ENCODE measurements around the gene CAPN1. TPM values are rescaled to one million over a fixed set of nuclear protein-coding genes. Genes with fewer than 3 reads are reported as not detected.

Gene CAPN1
- total and polyA plus RNA-seq, 9 of the 15 experiments (the other 6 are each of a cell fraction or from before 2014, with no cell fraction given): 3.5 to 199 (median 61.6) TPM

GRCh38 chr11:65181569-65182257 is at the start of gene CAPN1 (continued):
- TF ChIP-seq, protein P1, sequence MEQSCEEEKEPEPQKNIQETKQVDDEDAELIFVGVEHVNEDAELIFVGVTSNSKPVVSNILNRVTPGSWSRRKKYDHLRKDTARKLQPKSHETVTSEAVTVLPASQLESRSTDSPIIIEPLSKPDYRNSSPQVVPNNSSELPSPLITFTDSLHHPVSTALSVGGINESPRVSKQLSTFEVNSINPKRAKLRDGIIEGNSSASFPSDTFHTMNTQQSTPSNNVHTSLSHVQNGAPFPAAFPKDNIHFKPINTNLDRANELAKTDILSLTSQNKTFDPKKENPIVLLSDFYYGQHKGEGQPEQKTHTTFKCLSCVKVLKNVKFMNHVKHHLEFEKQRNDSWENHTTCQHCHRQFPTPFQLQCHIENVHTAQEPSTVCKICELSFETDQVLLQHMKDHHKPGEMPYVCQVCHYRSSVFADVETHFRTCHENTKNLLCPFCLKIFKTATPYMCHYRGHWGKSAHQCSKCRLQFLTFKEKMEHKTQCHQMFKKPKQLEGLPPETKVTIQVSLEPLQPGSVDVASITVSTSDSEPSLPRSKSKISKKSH (CRISPR knock-in tag; IDR thresholded peaks at IDR 0.05): no peak
- TF ChIP-seq POLR2B (IDR thresholded peaks at IDR 0.05; ENCODE audit: low read depth, partially characterized antibody) (no peak), SMAD4 (CRISPR knock-in tag; conservative IDR thresholded peaks at IDR 0.05) (0 out of 2 replicates have a peak, but pooled peaks have one; percentile 3), ESRRB (CRISPR knock-in tag; IDR thresholded peaks at IDR 0.05; ENCODE audit: borderline replicate concordance) (no peak), GATAD2B (IDR thresholded peaks at IDR 0.05; ENCODE audit: borderline replicate concordance) (no peak), BRCA1 (IDR thresholded peaks at IDR 0.05) (no peak), BRCA1 (CRISPR knock-in tag; IDR thresholded peaks at IDR 0.05) (no peak), MCM3 (IDR thresholded peaks at IDR 0.05) (no peak), RB1 (IDR thresholded peaks at IDR 0.05; ENCODE audit: low read depth) (peak; percentile 37; the same call in 1 of the 2 replicates), ATF7 (IDR thresholded peaks at IDR 0.05) (no peak), KDM4B (IDR thresholded peaks at IDR 0.05; ENCODE audit: borderline replicate concordance in 2 of 2, low read depth in 1 of 2) (no peak), HOXB6 (CRISPR knock-in tag; IDR thresholded peaks at IDR 0.05; ENCODE audit: borderline replicate concordance) (no peak), ZBTB8A (IDR thresholded peaks at IDR 0.05; ENCODE audit: partially characterized antibody) (no peak), HCFC1 (IDR thresholded peaks at IDR 0.05; ENCODE audit: low read depth, low read length) (no peak), MYBL2 (IDR thresholded peaks at IDR 0.05; ENCODE audit: low read depth) (no peak), MYBL2 (CRISPR knock-in tag; IDR thresholded peaks at IDR 0.05; ENCODE audit: borderline replicate concordance) (no peak), POLR2AphosphoS2 (IDR thresholded peaks at IDR 0.05; ENCODE audit: low read length) (no peak), CCAR2 (IDR thresholded peaks at IDR 0.05; ENCODE audit: low read depth, low read length) (no peak), ZNF717 (CRISPR knock-in tag; IDR thresholded peaks at IDR 0.05) (no peak), MTA1 (IDR thresholded peaks at IDR 0.05; ENCODE audit: borderline replicate concordance) (no peak)
- TF ChIP-seq, protein P2, sequence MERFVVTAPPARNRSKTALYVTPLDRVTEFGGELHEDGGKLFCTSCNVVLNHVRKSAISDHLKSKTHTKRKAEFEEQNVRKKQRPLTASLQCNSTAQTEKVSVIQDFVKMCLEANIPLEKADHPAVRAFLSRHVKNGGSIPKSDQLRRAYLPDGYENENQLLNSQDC (CRISPR knock-in tag; IDR thresholded peaks at IDR 0.05): no peak
- TF ChIP-seq, protein P3, sequence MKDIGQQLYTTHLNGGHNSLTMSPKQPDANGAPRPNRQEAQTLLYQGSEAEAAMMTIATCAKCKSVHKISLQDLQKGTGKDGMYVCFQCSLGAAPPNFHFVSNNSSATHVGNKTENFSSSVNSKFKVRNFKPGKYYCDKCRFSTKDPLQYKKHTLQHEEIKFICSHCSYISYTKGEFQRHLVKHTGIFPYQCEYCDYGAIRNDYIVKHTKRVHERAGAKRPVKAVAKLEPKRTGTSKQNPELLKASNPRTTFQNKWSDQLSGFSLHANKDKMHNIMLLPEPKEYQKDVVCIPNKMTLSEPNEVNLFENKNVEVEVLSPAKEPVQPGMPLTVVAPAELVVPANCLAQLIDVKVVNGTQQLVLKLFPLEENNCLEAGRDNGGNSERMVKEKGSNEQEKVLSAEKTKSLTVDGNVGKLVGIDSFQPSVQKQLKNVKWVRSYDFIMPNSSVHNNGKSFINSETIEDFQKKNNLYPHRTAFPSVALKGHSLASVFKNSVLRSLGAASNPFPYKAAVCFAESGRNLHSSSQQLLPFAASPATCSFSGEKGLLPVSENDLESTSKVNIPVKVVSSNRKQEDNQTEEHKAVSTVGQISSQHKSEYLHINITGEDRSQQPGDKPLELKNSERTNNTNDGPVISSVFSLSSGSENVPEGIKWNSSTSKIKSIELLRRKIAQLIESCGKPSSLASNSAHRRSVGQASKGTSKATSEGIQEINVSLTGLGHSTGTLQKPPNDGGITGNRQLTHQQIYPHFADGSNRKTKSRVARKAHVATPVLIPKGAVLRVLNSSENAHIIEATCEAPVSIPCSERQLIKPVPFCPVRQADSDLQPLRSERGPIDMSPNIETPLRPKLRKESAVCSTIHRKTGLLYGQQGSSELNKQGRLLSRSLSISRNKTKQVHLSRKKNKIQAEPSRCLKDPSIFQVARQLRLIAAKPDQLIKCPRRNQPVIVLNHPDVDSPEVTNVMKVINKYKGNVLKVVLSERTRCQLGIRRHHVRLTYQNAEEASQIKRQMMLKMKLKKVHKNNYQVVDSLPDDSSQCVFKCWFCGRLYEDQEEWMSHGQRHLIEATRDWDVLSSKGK (CRISPR knock-in tag; IDR thresholded peaks at IDR 0.05): no peak
- TF ChIP-seq, protein P4, sequence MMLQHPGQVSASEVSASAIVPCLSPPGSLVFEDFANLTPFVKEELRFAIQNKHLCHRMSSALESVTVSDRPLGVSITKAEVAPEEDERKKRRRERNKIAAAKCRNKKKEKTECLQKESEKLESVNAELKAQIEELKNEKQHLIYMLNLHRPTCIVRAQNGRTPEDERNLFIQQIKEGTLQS (IDR thresholded peaks at IDR 0.05): no peak
- TF ChIP-seq, protein P4 (CRISPR knock-in tag; conservative IDR thresholded peaks at IDR 0.05): no peak

All from K562 (cell line).